HG03457 (cell line): ENCODE data around the gene USP49.
"Not testable (repeated sequence)": the region's sequence is repeated elsewhere in the genome, so short reads cannot be mapped to it uniquely, and the experiment has no call there.

Source experiments
- ATAC-seq: cut with Tn5 transposase; IDR thresholded peaks from one replicate; pipeline ENCODE4 v1.9.1; 2021; ENCODE audit warnings: moderate number of reproducible peaks; ENCODE audit not compliant: unreplicated experiment

Gene USP49

DNA sequence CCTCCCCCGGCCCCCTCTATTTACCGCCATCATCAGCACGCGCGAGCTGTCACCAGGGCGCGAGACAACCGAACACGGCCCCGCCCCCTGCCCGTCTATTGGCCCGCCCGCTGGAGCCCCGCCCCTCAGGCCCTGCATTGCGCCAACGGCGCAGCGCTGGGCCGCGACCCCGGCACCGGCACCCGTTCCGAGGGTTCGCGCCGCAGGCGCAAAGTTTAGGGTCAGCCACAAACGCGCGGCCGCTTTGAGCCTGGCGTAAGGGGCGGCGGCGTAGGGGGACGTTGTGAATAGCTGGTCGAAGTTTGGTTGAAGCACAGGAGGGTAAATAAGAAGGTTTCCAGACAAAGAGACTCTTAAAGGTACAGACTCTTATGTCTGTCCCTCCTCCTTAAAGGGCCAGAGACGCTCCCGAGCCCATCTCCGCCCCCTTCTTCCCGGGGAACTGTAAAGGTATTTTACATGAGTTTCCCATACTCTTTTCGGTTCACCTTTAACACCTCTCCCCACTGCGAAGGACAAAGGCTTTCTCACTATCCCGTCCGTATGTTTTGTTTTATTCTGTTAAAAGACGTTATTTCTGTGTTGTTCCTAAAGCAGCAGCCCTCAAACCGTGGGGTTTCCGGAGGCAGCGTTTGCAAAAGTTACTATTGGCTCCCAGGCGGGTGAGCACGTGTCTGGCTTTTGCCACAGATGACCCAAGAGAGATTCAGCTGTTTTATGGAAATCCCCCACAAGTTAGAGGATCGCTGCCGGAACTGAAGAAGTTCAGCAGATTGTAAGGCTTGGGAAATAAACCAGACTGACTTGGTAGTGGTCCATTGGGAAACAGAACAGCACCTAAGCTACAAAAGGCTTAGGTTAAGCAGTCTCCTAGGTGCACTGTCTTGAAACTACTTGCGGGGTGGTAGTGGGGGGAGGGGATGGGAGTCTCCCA lies at the start of gene USP49:
USP49 (minus strand) TSS at position 76 of the 934 bp plus-strand sequence. CDS start 88,392 bp downstream, outside the sequence.
- ATAC-seq, result peak; percentile 56

DNA sequence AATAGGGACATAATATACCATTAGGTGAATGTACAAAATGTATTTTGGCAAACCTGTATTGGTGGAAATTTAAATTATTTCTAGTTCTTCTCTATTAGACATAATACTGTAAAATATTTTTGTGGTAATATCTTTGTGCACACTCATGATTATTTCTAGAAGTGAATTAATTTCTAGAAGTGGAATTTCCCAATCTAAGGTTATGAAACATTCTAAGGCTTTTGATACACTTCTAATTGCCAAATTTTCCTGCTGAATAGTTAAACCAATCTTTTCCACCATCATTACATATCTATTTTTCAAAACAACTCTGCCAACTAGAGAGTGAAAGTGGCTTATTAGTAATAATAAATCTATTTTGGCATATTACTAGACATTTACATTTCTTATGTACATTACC lies 48.3 kb upstream of the USP49 start:
- no peak for ATAC-seq

DNA sequence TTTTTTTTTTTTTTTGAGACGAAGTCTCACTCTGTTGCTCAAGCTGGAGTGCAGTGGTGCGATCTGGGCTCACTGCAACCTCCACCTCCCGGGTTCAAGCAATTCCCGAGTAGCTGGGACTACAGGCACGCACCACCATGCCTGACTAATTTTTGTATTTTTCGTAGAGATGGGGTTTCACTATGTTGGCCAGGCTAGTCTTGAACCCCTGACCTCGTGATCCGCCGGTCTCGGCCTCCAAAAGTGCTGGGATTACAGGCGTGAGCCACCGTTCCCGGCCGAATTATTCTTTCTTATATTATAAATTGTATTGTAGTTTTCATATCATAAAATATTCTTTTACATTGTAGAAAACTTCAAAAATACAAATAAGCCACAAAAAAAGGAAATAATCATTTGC lies 47.7 kb upstream of the USP49 start:
- ATAC-seq, result not testable (repeated sequence)

DNA sequence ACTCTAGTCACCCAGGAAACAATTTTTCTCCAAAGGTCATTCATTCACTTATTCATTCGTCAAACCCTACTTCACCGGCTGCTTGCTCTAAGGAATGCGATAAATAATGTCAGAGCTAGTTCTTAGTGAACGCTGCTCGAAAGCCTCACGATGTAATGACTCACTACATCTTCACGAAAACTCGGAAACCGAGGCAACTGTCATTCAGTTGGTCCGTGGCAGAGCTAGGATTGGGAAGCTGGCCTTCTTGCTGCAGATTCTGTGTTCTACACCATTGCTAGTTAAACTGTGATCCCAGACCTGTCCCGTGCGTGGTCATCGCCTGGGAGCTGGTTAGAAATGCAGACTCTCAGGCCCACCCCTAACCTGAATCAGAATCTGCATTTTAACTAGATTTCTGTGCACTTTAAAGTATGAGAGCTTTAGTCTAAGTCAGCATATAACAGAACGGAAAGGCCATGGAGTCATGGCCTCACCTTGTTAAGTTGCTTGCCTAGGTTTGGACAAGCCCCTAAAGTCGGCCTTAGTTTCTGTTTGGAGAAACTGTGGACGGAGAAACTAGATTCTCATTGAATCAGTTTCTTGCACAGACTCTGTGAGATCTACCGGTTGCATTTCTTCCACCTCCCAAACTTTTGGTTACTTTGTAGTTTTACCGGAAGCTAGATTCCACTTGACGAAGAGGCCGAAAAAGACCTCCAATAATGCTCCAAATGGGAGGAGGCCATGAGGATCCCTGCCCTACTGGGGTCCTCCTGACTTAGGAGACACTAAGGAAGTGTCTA lies 47.1 kb upstream of the USP49 start:
- no peak for ATAC-seq

DNA sequence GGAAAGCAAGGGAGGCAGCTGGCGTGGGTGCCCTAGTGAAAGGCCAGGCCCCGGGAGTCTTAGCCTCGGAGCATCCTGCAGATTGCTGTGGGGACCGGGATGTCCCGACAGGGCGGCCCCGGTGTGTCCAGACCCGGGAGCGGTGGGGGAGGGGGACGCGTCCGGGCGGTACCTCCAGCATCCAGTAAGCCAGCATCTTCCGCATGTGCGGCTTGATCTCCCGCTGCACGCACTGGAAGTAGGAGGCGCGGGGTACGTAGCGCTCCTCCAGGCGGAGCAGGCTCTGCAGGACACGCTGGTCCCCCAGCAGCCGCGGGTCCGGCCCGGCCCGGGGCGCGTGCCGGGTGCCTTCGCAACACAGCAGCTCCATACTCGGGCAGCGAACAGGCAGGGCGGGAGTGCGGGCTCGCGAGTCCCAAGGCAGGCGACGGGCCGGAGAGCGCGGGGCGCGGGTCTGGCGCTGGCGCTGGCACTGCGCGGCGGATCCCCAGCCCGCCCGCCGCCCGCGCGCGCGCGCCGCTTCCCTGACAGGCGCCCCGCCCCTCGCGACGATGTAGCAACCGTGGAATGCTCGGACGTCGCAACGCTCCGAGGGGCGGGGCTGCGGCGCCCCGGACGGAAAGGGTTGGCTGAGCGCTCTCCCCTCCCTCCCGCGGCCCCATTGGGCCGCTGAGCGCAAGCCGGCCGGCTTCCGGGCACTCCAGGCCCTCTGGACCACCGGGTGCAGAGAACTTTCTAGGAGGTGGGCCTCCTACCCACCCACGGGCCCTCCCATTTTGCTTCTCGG lies 46.3 kb upstream of the USP49 start, which contains the start of gene CCND3:
CCND3 (minus strand) TSS at position 529 of the 787 bp plus-strand sequence; CDS start at position 370, 159 bp downstream.
- peak; percentile 79 for ATAC-seq

DNA sequence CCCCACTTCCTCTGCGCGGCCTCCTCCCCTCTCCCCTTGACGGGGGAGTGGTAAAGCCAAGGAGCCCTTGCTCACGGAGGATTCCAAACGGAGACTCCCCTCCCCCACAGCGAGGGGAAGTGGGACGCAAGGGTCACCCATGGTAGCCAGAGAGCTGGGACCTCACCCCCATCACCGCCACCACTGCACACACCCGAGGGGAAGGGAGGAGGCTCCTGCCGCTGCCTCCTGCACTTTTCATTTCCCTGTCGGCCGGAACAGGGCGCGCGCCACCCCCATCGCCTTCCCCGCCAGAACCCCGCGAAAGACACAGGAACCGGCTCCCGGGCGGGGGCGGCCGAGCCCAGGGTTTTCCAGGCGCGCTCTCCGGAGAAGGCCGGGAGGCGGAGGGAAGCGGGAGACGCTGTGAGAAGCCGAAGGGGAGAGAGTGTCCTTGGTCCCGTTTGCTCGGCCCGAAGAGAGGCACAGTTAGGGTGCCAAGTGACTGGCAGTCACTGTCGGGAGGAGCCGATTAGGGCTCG lies 45.6 kb upstream of the USP49 start:
- no peak for ATAC-seq

DNA sequence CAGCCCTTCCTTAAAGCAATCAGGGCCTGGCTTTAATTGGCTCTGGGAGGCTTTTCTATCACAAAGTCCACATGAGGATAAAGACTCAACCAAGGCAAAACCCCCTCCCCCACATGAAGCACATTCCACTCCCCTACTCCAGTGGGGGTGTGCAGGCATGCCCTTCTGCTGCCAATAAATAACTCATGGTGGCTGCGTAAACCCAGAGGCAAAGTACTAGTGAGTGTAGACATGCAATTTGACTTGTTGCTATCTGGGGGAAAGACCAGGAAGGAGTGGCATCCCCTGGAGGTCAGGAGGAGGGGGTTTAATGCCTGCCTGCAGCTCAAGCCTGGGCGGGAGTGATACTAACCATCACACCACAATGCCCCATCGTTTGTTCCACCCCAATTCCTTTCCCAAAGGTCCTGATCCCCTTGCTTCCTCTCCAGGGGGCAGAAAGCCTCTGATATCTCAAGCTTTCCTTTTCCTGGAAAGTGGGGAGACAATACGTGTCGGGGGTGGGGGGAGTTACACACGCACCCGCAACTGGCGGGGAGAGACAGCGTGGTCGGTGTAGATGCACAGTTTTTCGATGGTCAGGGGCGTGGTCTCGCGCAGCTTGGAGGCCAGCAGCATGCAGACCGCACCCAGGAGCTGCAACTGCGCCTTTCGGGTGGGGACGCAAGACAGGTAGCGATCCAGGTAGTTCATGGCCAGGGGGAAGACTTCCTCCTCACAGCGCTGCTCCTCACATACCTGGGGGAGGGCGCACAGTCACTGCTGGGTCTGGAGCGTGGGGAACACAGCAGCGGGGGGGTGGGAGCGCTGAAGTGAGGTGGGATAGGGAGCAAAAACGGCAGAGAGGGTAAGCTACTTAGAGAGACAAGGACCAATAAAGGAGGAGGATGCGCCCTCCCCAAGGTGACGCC lies 44.9 kb upstream of the USP49 start:
- no peak for ATAC-seq

DNA sequence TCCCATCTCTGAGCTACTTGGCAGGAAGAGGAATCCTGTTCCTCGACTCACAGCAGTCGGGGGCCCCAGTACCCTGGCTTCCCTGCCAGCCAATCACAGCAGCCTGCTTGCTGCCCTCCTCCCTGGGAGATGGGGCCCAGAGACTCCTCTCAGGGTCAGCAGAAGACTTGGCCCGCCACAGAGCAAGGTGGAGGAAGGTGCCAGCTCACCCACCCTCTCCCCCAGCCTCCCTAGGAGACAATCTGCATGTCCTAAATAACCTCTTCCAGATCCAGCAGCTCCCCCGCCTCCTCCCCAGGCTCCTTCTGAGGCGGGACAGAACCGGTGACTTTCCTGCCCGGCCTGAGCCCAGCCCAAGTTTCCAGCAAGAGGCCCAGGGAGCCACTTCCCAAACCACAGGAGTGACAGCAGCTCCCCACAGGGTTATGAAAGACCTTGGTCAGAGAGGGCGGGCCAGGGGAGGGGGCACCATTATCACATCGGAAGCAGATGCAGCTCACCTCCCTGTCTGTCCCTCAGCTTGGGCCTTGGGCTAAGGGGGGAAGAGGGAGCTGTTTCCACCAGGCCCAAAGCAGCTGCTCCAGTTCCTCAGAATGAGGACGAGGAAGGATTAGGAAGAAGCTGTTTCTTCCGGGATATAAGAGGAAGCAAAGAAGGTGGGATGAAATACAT lies 44.1 kb upstream of the USP49 start:
- ATAC-seq, result no peak

DNA sequence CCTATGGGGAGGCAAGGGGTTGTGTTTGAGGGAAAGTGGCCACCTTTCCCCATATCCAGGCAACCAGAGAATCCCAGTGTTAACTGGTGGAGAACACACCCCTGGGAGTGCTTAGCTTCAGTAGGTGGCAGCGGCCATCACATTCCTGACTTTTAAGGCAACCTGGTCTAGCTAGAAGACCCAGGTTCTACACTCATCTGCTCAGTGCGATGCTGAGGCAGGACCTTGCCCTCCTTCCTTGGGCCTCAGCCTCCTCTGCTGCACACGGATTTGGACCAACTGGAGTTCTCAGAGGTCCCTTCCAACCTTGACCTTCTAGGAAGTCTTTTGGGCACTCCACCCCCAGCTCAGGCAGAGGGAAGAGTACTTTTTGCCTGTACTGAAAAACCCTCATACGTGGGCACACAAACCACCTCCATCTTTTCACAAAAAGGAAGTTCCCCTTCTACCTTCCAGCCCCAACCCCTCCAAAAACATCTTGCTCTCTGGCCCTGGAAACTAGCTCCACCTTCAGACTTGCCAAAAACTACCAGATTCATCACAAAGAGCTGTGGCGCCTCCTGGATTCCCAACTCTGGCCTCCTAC lies 43.5 kb upstream of the USP49 start:
- no peak for ATAC-seq

DNA sequence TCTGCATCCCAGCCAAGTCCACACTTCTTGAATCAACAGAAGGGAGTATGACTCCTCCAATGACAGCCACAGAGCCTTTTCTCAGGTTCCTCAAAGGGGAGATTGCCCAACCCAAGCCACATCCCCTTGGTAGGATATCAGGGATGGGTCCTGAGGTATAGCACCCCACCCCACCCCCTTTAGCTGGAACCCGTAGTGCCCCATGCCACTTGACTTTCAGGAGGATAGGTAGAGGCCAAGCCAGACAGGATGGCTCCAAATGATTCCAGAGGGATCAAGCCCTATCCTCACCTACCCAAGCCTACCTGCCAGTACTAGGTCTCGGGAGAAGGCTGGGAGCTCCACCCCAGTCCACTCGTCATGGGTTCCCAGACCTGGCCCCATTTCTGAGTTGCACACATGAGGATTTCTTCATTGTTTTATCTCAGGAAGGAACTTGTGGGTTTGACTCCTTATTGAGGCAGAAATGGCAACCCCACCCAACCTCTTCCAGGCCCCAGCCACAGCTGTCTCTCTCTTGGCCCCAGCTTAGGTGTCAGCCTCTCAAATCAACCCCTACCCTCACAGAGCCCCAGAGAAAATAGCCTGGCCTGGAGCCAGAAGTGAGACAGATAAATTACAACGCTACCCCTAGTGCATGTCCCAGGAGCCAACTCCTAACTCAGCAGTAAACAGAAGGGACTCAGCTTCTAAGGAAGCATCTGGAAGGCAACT lies 42.8 kb upstream of the USP49 start:
- no peak for ATAC-seq

DNA sequence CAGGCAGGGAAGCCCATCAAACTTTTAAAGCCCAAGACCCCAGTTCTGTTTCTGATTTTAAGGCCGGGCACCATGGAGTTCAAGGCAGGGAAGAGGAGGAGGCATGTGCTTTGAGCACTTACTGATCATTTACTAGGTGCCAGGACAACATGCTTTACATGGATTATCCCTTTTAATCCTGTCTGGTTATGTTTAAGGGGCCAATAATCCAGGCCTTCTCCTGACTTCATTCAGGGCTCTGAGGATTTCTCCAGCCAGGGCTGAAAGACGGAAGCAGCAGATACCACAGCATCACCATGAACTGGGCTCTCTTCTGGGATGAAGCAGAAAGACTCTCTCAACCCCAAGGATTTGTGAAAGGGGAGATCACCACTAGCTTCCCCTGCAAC lies 42.3 kb upstream of the USP49 start:
- ATAC-seq, result no peak

DNA sequence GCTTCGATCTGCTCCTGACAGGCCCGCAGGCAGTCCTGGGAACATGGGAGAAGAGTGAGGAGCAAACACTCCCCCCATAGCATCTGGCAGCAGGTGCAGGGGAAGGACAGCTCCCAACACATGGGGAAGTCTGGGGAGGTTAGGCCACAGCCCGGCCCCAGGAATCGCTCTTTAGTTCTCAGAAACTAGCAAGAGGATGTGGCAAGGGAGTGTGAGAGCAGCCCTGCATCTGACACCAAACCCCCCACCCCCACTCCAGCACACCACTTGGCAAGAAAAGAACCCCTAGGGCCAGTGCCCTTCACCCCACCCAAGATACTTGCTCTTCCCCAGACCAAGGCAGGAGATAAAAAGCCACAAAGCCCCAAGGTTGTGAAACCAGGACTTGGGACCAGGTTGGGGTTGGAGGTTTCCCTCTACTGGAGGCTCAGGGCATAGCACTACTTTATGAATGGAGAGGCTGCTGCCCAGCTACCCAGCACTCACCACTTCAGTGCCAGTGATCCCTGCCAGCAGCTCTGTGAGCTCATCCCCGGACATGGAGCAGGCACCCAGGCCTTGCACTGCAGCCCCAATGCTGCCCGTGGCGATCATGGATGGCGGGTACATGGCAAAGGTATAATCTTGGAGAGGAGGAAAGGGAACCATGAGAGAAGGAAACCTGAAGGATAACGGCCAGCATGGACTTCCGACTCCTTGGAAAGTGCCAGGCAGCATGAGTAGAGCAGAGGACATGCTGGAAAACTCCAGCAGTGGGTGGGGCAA lies 41.1 kb upstream of the USP49 start:
- ATAC-seq, result peak; percentile 43

DNA sequence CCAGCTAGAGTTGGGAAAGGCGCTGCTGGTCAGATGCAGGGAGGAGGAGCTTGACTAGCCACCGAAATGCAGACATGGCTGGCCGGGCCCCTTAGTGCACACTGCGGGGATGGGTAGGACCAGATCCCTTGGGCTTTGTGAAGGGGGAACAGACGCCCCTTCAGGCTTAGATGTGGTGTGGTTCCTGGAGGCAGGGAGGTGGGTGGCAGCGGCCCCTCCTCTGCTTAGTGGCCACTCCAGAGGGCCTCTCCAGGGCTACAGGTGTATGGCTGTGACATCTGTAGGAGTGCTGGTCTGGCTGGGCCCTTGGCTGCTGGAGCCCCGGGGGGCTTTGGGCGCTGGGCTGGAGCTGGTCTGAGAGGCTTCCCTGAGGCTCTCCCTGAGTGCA lies 40.5 kb upstream of the USP49 start:
- no peak for ATAC-seq

DNA sequence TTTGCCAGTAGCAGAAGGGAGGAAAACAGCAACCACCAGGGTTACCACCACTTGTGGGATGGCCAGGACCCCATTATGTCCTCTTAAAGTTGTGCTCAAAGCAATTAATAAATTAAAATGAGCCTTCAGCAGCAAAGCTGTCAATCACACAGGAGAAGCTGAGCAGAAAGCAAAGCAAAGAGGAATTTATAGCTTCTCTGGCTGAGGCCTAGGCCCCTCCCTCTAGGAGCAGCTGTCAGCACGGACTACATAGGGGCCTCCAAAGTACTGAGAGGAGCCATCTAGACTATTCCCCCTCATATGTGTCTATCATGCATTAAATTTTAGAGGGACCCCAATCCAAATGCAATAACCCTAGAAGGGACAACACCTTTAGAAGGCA lies 40.0 kb upstream of the USP49 start:
- no peak for ATAC-seq

DNA sequence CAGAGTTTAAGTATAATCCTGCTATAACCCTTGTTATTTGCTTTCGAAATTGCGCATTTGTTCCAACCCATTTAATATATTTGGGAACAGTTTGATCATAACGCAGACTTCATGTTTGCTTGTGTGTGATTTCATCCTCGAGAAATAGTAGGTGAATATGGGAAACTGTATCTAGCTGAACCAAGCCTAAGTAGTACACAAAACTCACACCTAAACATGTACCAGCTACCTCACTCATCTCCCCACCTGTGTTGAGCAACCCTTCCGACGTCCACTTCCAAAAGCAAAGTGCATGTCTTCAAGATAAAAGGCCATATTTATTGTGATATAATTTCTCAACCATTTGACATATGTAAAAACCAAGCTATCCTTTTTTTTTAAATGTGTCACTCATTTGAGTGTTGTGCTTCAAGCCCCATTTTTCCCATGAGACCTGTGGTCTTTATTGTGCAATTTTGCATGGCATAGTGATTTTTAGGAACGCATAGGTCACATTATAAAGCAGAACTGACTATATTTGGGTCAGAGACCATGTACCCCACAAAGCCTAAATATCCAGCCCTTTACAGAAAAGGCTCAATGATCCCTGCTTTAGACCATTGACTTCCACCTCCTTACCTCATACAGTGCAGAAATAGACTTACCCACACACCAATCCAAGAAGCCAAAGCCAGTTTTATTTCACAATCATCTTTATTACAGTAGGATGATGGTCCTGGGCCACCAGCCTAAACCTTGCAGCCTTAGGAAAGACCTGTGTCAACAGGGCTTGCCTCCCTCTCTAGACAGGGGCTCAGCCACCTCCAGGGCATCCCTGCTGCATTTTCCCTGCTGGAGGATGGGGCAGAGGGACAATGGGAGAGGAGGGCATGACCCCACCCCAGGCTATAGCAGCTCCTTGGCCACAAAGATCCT lies 39.4 kb upstream of the USP49 start:
- ATAC-seq, result no peak

DNA sequence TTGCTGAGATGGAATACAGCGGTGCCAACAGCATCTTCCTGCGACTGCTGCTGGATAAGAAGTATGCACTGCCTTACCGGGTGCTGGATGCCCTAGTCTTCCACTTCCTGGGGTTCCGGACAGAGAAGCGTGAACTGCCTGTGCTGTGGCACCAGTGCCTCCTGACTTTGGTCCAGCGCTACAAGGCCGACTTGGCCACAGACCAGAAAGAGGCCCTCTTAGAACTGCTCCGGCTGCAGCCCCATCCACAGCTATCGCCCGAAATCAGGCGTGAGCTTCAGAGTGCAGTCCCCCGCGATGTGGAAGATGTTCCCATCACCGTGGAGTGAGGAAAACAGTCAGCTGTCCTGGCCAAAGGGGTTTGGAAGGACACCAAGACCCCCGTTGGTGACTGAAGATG lies 37.2 kb upstream of the USP49 start:
- ATAC-seq, result no peak

DNA sequence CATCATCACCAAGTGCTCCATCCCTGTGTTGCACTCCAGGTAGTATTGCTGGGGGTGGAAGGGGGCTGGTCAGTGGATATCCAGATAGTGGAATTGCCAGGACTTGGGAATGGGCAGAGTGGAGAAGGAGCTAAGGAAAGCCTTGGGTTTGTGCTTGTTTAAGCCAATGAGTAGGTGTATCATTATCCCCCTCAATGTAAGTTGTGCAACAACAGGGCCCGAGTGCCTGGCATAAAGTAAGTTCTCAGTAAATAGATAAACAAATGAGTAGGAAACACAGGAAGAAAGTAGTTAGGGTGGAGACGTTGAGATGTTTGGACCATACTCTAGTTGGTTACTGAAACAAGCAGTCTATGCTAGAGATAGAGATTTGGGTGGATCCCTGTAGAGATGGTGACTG lies 36.6 kb upstream of the USP49 start:
- ATAC-seq, result no peak
